Epidermal melanocyte (primary cell): ENCODE results near the gene S100P.

Source experiments
- DNase-seq: peaks from one replicate; pipeline ENCODE4 v3.0.0; 2011; ENCODE audit warnings: low spot score; ENCODE audit not compliant: insufficient read length

Gene S100P

DNA sequence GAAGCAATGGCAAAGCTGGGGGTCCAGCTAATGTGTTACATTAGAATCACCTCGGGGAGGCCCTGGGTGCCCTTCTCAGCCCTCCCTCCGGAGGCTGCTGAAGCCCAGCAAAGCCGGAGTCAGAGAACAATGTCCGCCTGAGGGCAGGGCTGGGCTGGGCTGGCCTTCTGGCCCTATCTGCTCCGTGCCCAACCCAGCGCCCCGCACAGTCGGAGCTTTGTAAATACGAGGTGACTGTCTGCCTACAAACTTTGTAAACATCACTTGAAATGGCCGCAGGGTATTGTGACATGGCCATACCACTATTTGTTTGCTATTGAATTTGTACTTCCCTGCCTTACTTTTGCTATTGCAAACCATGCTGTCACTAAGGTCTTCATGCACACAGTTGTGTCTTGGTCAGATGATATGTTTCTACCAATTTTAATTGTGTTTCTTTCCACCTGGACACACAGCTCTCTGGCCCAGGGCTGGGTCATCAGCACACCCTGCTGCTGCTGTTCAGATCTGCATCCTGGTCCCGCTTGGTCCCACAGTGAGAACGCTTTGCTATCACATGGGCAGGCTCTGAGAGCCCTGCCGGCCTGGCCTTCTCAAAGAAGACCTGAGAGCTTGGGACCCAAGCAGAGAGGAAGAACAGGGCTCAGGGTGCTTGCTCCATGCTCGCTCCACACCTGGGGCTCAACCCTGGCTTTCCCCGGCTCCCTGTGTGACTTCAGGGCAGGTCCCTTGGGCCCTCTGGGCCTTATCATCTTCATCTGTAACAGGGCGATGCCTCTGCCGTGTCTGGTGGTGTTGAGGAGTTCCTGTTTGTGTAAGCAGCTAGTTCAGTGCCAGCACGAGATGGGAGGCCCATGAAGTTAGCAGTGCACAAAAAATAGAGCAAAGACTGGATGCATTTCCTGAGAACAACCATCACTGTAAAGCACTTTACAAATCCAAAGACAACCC is 2.3 kb downstream of the S100P start:
- DNase-seq = no peak

- no peak for DNase-seq
These were observed 2.9 kb downstream of the S100P start for GRCh38 chr4:6696611-6697010.

- no peak for DNase-seq
These were observed 3.5 kb downstream of the S100P start for GRCh38 chr4:6697131-6697530.

DNA sequence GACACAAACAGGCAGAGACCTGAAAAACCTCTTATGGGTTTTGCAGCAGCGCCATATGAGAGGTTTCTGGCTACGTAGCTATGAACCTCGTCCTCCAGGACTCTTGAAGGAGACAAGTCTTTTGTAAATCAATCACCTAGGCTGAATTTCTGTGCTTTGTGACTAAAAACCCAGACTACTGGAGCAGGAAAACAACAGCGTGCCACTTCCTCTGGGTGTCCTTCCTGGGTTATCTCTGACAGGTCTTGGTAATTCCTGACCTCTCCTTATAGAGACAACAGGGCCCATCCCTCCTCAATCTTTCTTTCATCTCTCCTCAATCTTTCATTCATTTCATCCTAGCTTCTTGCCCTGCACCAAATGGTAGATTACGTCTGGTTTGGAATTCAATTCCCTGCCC is 5.7 kb downstream of the S100P start:
- DNase-seq = no peak

- DNase-seq = no peak
These were observed 6.2 kb downstream of the S100P start for GRCh38 chr4:6699903-6700302.

- DNase-seq = no peak
These were observed 7.7 kb downstream of the S100P start for GRCh38 chr4:6701371-6701770.

GRCh38 chr4:6702761-6703160 is 9.1 kb downstream of the S100P start:
- no peak for DNase-seq

DNA sequence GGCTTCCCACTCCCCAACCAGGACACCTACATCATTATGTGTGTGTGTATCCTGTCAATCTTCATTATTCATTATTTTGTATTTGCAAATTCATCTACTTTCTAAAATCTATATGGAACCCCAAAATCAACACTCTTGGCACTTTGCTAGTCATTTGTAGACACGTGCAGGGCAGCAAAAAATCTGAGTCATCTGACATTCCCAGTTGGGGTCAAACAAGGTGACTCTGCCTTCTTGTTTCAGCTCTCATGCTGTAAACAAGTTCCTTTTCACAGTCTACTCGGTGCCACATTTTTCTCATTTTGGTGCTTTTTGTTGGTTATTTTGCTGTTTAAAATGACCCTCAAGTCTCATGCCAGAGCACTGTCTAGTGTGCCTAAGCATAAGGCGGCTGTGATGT is 10.1 kb downstream of the S100P start:
- DNase-seq = no peak

- no peak for DNase-seq
These were observed 12.0 kb downstream of the S100P start for GRCh38 chr4:6705646-6706045.

DNA sequence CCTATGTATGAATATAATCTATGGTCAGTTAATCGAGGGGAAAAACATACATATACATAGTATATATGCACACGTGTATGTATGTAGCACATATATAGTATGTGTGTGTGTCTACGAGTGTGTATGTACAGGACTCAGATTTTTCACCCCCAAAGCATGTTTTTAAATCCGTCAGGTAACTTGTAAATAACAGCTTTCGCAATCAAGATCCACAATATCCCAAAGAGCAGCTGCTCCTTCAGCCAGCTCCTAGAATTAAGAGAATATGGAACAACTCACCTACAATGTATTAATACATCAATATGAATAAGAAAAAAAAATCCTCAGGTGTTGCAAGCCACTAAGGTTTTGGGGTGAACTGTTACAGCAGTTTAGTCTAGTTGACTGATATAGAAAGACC is 12.5 kb downstream of the S100P start:
- DNase-seq = no peak

GRCh38 chr4:6709230-6710114 is 15.8 kb downstream of the S100P start, which contains the start of gene MRFAP1L1:
Gene MRFAP1L1 (minus strand): TSS chr4:6709865. CDS start chr4:6709629, 236 bp downstream.
- DNase-seq = peak; percentile 92

DNA sequence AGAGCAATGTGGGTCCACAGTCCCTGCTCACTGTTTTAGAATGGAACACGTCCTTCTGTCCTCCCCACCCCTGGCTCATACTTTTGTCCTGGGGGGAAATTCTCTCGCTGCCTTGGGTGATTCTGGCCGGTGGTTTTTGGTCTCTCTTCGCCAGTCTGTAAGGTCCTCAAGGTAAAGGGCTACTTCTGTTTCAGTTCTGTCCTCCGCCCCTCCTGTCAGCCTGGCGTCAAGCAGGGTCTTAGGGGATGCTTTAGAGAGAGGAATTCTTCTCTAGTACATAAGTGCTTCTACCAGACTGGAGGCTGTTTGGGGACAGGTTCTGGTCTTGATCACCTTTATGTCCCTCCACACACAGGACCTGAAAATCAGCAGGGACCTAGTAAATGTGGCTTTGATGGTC is 16.6 kb downstream of the S100P start:
- no peak for DNase-seq

DNA sequence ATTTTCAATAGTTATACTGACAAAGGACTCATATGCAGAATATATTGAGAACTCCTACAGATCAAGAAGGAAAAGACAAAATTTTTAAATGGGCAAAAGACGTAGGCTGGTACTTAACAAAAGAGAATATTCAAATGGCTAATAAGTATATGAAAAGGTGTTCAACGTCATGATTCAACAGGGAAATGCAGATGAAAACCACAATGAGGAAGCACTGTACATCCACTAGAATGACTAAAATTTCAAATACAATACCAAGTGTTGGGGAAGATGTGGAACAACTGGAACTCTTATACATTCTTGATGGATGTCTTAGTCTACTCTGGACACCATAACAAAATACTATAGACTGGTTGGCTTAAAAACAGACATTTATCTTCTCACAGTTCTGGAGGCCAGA is 17.3 kb downstream of the S100P start:
- DNase-seq = no peak

- no peak for DNase-seq
These were observed 21.3 kb downstream of the S100P start for GRCh38 chr4:6714954-6715353.

GRCh38 chr4:6715704-6716017 is 22.0 kb downstream of the S100P start:
- DNase-seq = no peak

DNA sequence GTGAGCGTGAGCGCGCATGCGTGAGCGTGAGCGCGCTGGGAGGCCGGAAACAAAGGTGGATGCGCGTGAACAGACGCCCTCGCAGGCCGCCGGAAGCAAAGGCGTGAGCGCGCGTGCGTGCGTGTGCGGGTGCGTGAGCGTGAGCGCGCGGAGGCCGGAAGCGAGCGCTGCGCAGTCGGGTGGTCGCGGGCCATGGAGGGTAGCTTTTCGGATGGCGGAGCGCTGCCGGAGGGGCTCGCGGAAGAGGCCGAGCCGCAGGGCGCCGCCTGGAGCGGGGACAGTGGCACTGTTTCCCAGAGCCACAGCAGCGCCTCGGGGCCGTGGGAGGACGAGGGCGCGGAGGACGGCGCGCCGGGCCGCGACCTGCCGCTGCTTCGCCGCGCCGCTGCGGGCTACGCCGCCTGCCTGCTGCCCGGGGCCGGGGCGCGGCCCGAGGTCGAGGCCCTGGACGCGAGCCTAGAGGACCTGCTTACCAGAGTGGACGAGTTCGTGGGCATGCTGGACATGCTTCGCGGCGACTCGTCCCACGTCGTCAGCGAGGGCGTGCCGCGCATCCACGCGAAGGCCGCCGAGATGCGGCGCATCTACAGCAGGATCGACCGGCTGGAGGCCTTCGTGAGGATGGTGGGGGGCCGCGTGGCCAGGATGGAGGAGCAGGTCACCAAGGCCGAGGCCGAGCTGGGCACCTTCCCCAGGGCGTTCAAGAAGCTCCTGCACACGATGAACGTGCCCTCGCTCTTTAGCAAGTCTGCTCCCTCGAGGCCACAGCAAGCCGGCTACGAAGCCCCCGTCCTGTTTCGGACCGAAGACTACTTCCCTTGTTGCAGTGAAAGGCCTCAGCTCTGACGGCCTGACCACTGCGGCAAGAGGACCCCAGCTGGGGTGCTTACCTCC is 22.6 kb downstream of the S100P start, which contains the start of gene BLOC1S4:
Gene BLOC1S4 (plus strand): TSS at position 157 of the 894 bp plus-strand sequence. CDS start 36 bp downstream, at position 193.
- DNase-seq = peak; percentile 89

DNA sequence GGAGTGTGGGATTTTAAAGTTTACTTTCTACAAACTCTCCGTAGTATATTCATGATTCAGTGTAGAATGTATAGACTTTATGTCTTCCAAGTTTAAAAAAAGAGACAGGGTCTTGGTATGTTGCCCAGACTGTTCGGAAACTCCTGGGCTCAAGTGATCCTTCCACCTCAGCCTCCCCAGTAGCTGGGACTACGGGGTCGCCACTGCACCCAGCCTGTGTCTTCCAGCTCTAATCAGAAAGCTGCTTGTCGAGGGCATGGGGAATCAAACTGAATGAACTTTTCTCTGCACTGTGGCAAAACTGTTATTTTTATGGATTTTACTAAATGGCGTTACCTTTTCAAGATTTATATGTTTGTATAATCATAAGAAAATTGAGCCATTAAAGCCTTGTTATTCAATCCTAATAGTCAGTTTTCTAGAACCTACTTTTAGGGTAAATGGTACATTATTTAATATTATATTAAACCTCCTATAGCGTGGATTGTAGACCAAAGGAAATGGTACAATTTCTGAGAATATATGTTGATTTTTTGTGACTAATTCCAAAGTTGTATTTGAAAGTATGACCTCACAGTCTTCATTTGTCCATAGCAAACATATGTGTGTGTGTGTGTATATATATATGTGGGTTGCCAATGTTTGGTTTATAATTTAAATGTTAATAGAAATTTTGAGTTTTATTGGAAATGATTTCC is 23.4 kb downstream of the S100P start:
- DNase-seq = no peak

DNA sequence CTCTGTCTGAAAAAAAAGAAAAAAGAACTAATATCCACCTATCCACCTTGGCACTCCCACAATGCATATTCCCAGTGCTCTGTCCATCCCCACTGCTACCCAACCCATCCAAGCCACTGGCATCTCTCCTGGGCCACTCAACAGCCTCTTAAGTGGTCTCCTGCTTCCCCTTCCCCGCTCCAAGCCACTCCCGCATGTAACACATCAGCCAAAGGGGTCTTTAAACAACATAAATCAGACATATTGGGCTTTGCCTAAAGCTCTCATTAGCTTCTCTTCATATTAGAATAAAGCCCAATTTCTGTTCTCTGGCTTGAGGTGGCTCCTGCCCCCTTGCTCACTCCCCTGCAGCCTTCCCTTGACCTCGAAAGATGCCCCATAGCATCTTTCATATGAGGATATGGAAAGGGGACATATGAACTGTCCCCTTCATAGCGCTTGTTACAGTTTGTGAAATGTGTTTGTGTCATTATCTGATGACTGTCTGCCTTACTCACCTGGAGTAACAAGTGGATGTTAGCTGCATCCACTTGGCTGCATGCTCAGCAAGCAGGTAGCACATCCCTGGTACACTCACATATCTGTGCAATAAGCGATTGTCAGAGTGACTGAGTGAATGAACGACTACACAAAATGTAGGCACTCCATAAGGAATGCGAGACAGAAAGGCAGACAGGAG is 25.4 kb downstream of the S100P start:
- DNase-seq = no peak

DNA sequence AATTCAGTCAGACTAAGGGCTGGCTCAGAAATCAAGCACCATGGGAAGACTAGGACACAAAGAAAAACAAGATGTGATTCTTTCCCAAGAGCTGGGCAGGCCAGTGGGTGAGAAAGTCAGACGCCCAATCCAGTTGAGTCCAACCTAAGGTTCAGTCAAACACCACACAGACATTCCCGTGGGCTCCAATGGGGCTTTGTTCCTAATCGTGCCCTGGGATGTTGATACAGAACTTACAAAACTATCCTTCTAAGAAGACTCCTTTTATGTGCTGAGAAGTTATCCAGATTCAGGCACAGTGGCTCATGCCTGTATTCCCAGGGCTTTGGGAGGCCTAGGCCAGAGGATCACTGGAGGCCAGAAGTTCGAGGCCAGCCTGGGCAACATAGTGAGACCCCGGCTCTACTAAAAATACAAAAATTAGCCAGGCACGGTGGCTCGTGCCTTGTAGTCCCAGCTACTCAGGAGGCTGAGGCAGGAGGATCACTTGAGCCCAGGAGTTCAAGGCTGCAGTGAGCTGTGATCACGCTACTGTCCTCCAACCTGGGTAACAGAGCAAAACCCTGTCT is 26.0 kb downstream of the S100P start:
- DNase-seq = no peak
